Brain microvascular endothelial cell (primary cell): ENCODE measurements around the gene XPNPEP1.

Experiments
- DNase-seq: peaks from one replicate; pipeline ENCODE4 v3.0.0-alpha.2; 2020
- H3K27ac ChIP-seq: fragments of 250-450 bp; sonication (Bioruptor Pico); 2 replicates; pipeline ENCODE4 v1.5.1; 2020; ENCODE audit warnings: mild to moderate bottlenecking, moderate library complexity
- H3K27me3 ChIP-seq: fragments of 250-450 bp; sonication (Bioruptor Pico); replicated peaks from 2 replicates; pipeline ENCODE4 v1.5.1; 2020; ENCODE audit warnings: mild to moderate bottlenecking
- H3K36me3 ChIP-seq: fragments of 250-450 bp; sonication (Bioruptor Pico); replicated peaks from 2 replicates; pipeline ENCODE4 v1.5.1; 2020; ENCODE audit warnings: mild to moderate bottlenecking
- H3K4me3 ChIP-seq: 2 replicates; pipeline ENCODE4 v1.5.1; 2011; ENCODE audit warnings: low read depth, mild to moderate bottlenecking, control low read depth, low read length, moderate library complexity
- in situ Hi-C: cut with HindIII; loops from 2 replicates; pipeline ENCODE4 v1.10.0; 2017; ENCODE audit warnings: low sequenced_read_pairs, low pct_ligation_motif_present
- TF ChIP-seq, protein P1 (sequence below): IDR thresholded peaks from 2 replicates; pipeline ENCODE4 v1.5.1; 2011; ENCODE audit warnings: low read depth, mild to moderate bottlenecking, moderate library complexity, low read length, control low read depth, inconsistent platforms; ENCODE audit errors: missing control alignments

XPNPEP1 gene

DNA sequence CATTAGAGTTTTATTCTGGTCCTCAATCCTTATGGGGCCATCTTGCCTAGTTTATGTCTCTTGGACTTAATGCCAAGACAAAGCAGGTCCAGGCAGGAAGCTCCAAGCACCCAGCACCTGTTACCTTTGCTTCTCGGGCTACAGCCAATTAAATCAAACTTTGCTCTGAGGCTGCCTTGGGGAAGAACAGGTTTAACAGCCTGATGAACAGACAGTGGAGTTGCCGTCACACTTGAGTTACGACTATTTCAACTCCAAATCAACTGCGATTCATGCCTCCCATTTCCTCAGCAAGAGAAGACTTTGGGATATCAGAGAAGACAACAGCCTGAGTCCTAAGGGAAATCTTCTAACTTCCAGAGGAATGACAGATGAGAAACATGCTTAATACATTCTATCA lies 62.2 kb downstream of the XPNPEP1 start:
- in situ Hi-C loops: no loop called here
- DNase-seq: no peak
- Histone ChIP-seq H3K27me3 (no peaks in the 10 kb centered on the region), H3K4me3 (no peak overlapping the region), H3K36me3 (peaks cover 8% of the 10 kb centered on the region), H3K27ac (no peak overlapping the region)
- TF ChIP-seq, protein P1, sequence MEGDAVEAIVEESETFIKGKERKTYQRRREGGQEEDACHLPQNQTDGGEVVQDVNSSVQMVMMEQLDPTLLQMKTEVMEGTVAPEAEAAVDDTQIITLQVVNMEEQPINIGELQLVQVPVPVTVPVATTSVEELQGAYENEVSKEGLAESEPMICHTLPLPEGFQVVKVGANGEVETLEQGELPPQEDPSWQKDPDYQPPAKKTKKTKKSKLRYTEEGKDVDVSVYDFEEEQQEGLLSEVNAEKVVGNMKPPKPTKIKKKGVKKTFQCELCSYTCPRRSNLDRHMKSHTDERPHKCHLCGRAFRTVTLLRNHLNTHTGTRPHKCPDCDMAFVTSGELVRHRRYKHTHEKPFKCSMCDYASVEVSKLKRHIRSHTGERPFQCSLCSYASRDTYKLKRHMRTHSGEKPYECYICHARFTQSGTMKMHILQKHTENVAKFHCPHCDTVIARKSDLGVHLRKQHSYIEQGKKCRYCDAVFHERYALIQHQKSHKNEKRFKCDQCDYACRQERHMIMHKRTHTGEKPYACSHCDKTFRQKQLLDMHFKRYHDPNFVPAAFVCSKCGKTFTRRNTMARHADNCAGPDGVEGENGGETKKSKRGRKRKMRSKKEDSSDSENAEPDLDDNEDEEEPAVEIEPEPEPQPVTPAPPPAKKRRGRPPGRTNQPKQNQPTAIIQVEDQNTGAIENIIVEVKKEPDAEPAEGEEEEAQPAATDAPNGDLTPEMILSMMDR: no peak

DNA sequence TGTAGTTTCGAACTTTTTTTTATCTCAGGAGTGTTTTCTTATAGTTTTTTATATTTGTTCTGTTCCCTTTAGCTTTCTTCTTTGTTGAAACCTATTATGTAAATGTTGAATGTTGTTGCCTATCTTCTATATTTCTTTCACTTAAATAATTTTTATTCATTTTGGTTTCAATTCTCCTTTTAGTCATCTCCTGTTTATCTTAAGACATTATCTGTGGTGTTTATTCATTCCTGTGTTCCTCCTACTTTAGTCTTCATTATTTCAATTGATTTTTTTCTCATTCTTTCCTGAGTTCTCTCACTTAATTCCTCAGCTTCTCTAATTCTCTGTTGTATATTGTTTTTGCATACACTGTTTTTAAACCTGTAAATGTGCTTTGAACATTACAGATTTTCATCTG lies 64.1 kb downstream of the XPNPEP1 start:
- Histone ChIP-seq H3K27ac (no peak overlapping the region), H3K36me3 (no peaks in the 10 kb centered on the region), H3K27me3 (no peaks in the 10 kb centered on the region), H3K4me3 (no peak overlapping the region)
- TF ChIP-seq, protein P1: no peak
- no peak for DNase-seq
- in situ Hi-C loops: no loop called here

DNA sequence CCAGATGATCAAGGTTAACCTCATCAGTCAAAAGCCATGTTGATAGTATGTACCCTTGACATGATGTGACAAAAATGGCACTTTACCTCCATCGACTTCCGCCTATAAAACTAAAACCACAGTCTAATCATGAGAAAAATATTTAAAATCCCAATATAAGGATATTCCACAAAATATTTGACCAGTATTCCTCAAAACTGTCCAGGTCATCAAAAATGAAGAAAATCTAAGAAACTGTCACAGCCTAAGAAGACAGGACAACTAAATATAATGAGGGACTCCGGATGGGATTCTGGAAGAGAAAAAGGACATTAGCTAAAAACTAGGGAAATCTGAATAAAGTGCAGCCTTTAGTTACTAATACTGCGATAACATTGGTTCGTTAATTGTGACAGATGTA lies 67.6 kb downstream of the XPNPEP1 start:
- H3K27ac ChIP-seq: no peak overlapping the region
- no peaks in the 10 kb centered on the region for H3K36me3 ChIP-seq
- no peaks in the 10 kb centered on the region for H3K27me3 ChIP-seq
- DNase-seq: no peak
- TF ChIP-seq, protein P1: no peak
- H3K4me3 ChIP-seq: no peak overlapping the region
- in situ Hi-C loops: no loop called here

DNA sequence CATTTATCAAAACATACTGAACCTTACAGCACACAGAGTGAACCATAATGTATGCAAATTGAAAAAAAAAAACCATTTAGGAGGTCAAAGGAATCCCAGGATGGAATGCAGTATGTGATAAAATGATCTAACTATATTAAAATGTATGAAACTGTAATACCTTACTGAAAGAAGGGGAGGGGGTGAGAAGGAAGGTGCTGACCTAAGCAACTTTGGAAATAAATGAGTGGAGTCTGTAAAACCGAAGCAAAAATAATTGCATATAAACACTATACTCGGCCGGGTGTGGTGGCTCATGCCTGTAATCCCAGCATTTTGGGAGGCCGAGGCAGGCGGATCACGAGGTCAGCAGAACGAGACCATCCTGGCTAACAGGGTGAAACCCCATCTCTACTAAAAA lies 69.4 kb downstream of the XPNPEP1 start:
- Histone ChIP-seq H3K27ac (no peak overlapping the region), H3K27me3 (no peaks in the 10 kb centered on the region), H3K4me3 (no peak overlapping the region), H3K36me3 (no peaks in the 10 kb centered on the region)
- in situ Hi-C loops: no loop called here
- TF ChIP-seq, protein P1: no peak
- no peak for DNase-seq

DNA sequence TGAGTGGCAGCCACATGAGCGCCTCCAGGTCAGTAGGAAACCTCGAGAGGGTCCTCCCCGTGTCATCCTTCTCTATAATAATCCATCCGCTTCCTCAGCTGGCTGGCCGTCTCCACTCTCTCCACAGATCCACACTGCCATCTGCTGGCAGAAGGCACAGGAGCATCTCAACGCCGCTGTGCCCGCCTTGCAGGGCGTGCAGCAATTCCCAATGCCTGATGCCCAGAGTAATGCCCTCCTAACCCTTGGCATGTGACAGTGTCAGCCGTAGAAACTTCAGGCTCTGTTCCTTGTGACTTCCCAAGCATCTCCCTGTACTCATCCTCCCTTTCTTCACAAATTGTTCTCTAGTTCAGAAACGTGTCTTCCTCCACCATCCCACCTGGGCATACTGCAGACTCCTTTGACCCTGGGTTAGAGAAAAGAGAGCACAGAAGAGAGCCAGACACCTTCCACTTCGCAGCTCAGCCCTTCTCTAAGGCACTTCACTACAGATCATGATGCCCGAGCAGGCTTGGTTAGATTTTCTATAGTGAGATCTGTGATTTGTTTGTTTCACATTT lies 70.8 kb downstream of the XPNPEP1 start:
- Histone ChIP-seq H3K36me3 (no peaks in the 10 kb centered on the region), H3K27ac (no peak overlapping the region), H3K4me3 (no peak overlapping the region), H3K27me3 (no peaks in the 10 kb centered on the region)
- peak; percentile 63 for DNase-seq
- in situ Hi-C loops: no loop called here
- TF ChIP-seq, protein P1: peak; percentile 98
